HEK293 (cell line): ENCODE measurements around the gene SLC35B1.

Experiments
- ZEB2 ChIP-seq: fragments of 450-650 bp; formaldehyde crosslinking; IDR thresholded peaks from 2 replicates; pipeline ENCODE4 v1.5.1; 2016; ENCODE audit warnings: missing biosample characterization, missing genetic modification characterization
- TF ChIP-seq, protein P1 (sequence below): fragments of 450-650 bp; formaldehyde crosslinking; IDR thresholded peaks from 2 replicates; pipeline ENCODE4 v1.5.1; 2016; ENCODE audit warnings: missing biosample characterization, missing genetic modification characterization

DNA sequence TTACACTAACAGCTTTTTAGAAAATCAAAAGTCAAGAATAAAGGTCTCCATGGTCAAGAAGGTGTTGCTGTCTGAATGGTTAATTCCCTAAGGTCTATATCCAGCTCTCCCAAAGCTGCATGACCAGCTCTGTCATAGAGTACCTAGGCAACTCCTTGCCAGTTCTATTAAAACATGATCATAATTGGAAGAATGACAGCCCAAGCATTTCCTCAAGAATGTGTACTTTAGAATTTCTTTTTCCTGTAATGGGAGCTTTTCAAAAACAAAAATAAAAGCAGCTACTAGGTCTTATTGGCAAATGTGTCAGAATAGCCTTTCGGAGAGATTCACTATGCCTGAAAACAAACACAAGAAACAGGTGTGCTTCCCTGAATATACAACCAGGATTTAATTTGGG lies 37.8 kb downstream of the SLC35B1 start:
- no peak for TF ChIP-seq ZEB2 (tag by site-specific recombination)
- TF ChIP-seq, protein P1, sequence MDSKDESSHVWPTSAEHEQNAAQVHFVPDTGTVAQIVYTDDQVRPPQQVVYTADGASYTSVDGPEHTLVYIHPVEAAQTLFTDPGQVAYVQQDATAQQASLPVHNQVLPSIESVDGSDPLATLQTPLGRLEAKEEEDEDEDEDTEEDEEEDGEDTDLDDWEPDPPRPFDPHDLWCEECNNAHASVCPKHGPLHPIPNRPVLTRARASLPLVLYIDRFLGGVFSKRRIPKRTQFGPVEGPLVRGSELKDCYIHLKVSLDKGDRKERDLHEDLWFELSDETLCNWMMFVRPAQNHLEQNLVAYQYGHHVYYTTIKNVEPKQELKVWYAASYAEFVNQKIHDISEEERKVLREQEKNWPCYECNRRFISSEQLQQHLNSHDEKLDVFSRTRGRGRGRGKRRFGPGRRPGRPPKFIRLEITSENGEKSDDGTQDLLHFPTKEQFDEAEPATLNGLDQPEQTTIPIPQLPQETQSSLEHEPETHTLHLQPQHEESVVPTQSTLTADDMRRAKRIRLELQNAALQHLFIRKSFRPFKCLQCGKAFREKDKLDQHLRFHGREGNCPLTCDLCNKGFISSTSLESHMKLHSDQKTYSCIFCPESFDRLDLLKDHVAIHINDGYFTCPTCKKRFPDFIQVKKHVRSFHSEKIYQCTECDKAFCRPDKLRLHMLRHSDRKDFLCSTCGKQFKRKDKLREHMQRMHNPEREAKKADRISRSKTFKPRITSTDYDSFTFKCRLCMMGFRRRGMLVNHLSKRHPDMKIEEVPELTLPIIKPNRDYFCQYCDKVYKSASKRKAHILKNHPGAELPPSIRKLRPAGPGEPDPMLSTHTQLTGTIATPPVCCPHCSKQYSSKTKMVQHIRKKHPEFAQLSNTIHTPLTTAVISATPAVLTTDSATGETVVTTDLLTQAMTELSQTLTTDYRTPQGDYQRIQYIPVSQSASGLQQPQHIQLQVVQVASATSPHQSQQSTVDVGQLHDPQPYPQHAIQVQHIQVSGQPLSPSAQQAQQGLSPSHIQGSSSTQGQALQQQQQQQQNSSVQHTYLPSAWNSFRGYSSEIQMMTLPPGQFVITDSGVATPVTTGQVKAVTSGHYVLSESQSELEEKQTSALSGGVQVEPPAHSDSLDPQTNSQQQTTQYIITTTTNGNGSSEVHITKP (tag by site-specific recombination) = no peak
